ENCODE measurements around the gene RANBP17. TPM values are rescaled to one million over a fixed set of nuclear protein-coding genes. Genes with fewer than 3 reads are reported as not detected.

Gene RANBP17
- total RNA-seq, 4 donors from 2014 or later: 4.4 to 11.7 (median 6.0) TPM

DNA sequence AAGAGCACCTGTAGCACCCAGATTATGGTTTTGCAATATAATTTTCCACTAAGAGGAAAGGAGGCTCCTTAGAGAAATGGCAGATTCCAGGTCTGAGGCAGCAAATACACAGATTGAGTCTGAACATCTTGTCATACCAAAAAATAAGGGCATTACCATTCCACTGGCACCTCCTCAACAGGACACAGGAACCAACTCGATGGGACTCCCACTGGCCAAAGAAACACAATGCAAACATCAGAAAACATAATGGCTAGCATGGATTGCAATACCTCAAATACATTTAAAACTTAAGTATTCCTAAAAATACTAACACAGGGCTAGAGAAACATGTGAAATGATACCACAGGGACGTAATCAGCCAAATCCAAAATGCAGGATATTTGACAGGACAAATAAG is 12.4 kb upstream of the RANBP17 start:
- TF ChIP-seq, protein P1, sequence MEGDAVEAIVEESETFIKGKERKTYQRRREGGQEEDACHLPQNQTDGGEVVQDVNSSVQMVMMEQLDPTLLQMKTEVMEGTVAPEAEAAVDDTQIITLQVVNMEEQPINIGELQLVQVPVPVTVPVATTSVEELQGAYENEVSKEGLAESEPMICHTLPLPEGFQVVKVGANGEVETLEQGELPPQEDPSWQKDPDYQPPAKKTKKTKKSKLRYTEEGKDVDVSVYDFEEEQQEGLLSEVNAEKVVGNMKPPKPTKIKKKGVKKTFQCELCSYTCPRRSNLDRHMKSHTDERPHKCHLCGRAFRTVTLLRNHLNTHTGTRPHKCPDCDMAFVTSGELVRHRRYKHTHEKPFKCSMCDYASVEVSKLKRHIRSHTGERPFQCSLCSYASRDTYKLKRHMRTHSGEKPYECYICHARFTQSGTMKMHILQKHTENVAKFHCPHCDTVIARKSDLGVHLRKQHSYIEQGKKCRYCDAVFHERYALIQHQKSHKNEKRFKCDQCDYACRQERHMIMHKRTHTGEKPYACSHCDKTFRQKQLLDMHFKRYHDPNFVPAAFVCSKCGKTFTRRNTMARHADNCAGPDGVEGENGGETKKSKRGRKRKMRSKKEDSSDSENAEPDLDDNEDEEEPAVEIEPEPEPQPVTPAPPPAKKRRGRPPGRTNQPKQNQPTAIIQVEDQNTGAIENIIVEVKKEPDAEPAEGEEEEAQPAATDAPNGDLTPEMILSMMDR (IDR thresholded peaks at IDR 0.05; ENCODE audit: low read depth): no peak

DNA sequence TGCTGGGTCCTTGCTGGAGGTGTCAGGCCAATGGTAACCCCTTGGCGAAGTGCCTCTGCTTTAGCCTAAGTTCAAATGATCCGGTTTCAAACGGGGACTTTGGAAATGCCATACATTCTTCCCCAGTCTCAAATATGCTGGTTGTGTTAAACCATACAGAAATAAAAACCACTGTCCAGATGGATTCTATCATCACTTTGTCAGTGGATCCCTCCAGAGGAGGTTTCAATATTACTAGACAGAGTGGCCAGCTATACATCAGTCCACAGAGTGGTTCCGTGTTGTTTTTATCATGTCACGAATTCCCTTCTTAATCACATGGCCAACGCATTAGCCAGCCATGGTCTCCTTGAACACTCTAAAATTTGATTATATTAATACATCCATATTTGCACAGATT is 7.3 kb upstream of the RANBP17 start:
- TF ChIP-seq, protein P1 (IDR thresholded peaks at IDR 0.05; ENCODE audit: low read depth): no peak

DNA sequence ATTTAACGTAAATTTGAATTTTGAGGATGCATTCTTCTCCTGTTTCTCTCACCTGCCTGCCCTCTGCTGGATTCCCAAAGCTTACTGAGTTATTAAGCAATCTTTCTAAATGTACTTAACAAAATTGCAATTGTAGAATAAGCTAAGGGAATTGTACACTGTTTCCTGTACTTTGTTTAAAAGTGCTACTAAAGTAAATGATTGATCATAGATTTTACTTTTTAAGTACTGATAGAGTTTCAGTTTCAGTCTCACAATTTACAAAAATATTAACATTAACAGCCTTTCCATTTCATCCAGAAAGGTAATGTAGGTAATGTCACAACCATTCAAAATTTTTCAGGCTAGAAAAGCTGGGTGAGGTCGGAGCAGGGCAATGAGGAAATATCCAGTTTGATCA is 4.8 kb upstream of the RANBP17 start:
- TF ChIP-seq, protein P1 (IDR thresholded peaks at IDR 0.05; ENCODE audit: low read depth): no peak

DNA sequence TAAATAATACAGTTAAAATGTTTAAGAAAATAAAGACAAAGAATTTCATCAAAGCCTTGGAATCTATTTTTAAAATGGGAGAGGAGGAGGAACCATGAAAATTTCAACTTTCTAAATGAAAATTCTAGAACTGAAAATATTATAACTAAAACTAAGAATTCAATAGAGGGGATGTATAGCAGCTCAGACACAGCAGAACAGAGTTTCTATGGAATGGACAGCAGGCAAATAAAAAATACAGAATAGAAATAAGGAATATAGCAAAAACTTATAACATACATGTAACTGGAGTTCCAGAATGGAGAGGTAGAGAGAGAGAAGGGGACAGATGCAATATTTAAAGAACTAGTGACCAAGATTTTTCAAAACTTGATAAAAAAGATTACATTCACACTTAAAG is 1.4 kb upstream of the RANBP17 start:
- TF ChIP-seq, protein P1 (IDR thresholded peaks at IDR 0.05; ENCODE audit: low read depth): no peak

DNA sequence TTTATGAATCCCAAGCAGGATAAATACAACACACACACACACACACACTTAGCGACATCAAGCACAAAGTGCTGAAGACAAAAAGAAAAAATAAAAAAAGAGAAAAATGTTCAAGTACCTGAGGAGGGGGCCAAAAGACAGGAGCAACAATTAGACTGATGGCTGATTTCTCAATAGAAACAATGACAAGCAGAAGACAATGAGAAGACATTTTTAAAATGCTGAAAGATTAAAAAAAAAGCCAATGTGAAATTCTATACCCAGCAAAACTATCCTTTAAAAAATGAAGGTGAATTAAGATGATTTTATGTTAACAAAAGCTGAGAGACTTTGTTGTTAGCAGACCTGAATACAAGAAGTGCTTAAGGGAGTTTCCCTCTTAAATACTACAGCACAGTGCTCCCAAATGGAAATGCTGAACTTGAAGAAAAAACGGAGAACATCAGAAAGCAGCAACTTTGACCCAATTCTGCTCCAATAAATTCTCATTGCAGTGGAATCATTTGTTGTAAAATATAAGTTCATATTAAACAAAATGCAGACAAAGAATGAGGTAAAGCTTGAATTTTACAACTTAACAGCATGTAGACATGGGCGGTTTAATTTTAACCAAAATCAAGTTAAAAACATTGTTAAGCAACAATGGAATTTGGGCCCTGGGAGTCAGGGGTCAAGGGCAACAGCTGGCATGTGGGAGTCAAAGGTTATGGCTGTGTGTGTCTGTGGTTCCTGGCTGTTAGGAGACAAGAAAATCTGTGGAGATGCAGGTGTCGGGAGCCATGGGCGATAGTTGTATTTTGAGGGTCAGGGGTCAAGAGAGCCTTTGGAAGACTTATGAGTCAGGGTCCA is 776 bp upstream of the RANBP17 start:
- TF ChIP-seq, protein P1 (IDR thresholded peaks at IDR 0.05; ENCODE audit: low read depth): no peak

DNA sequence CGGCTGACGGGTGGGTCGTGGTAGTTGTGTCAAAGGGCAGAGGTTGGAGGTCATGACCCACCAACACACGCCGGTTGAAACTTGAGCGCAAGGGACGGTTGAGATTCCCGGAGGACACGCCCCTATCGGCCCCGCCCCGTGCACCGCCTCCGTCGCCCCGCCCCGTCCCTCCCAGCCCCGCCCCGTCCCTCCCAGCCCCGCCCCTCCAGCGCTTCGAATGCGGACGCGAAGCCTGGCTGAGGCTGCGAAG is 226 bp upstream of the RANBP17 start:
- TF ChIP-seq, protein P1 (IDR thresholded peaks at IDR 0.05; ENCODE audit: low read depth): no peak

DNA sequence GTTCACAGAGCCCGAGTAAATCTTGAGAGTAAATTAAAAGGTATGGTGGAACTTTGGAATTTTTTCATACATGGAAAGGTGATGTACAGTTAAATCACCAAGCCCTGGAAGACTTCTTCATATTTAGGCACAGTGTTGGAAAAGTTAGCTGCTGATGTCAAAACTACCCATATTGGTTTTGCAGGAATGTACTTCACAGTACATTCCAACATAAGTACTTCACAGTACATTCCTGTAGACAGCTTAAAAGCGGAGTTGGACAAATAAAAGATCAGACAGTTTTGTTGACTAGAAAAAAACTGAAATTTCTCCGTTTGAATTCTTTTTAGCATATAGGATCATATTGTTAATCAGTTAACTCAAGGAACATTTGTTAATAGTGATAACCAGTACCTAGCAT is 1.8 kb downstream of the RANBP17 start:
- TF ChIP-seq, protein P1 (IDR thresholded peaks at IDR 0.05; ENCODE audit: low read depth): no peak

Data from subcutaneous adipose tissue (tissue), 4 donors.